OCI-LY7 (cell line): ENCODE results near the gene MGMT.

Experiments
- EZH2phosphoT487 ChIP-seq: fragments of 200-600 bp; sonication (generic); IDR thresholded peaks from 2 replicates; pipeline ENCODE4 v1.6.1; 2018; ENCODE audit warnings: low read depth, borderline replicate concordance, mild to moderate bottlenecking, mixed run types, antibody characterized with exemption, low read length, moderate library complexity, mixed read lengths
- TF ChIP-seq, protein P1 (sequence below): fragments of 200-600 bp; sonication (generic); conservative IDR thresholded peaks from 2 replicates; pipeline ENCODE4 v1.5.1; 2014; ENCODE audit warnings: mild to moderate bottlenecking, antibody characterized with exemption, low read length, moderate library complexity, mixed read lengths

DNA sequence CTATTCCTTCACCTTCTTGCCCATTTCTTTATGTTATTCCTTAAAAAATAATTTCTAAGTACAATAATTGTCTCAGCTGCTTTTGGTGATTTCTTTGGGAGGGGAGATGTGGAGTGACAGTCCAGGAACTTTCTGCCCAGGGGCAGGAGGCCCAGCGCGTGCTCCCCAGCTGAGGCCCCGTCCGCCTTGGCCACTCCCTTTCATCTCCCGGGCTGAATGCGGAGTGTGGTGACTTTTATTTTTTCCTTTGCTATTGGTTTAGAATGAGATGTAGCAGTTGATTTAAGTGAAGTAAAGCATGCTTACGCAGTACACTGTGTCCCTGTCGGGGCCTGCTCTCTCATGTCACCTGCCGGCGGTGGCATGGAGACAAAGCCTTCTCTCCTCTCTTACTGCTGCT, 141.6 kb downstream of the MGMT start:
- TF ChIP-seq, protein P1, sequence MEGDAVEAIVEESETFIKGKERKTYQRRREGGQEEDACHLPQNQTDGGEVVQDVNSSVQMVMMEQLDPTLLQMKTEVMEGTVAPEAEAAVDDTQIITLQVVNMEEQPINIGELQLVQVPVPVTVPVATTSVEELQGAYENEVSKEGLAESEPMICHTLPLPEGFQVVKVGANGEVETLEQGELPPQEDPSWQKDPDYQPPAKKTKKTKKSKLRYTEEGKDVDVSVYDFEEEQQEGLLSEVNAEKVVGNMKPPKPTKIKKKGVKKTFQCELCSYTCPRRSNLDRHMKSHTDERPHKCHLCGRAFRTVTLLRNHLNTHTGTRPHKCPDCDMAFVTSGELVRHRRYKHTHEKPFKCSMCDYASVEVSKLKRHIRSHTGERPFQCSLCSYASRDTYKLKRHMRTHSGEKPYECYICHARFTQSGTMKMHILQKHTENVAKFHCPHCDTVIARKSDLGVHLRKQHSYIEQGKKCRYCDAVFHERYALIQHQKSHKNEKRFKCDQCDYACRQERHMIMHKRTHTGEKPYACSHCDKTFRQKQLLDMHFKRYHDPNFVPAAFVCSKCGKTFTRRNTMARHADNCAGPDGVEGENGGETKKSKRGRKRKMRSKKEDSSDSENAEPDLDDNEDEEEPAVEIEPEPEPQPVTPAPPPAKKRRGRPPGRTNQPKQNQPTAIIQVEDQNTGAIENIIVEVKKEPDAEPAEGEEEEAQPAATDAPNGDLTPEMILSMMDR = no peak
- TF ChIP-seq EZH2phosphoT487 = no peak
